HT-29 (cell line): ENCODE results near the gene OR2L8. TPM values are rescaled to one million over a fixed set of nuclear protein-coding genes. Genes with fewer than 3 reads are reported as not detected.

Source experiments
- DNase-seq: peaks from one replicate; pipeline ENCODE4 v3.0.0-alpha.2; 2015; ENCODE audit warnings: low spot score
- small RNA-seq: library from RNA; depleted of rRNA; stranded (forward); fragments of <200 nt; gene quantifications from one replicate; pipeline ENCODE3, GENCODE V24; 2014
- total RNA-seq: library from RNA; depleted of rRNA; stranded (reverse); fragments of >200 nt; shearing (Covaris generic); gene quantifications from 2 replicates; pipeline ENCODE4 v1.2.3, GENCODE V29; 2014; rRNA removed

OR2L8 gene
- total RNA-seq, 1 experiment from 2014 or later: not detected

- no peak for DNase-seq
Observed at GRCh38 chr1:247966532-247967204, 18.0 kb downstream of the OR2L8 start.

- DNase-seq: no peak
Observed at GRCh38 chr1:247992986-247993385, 44.3 kb downstream of the OR2L8 start.

GRCh38 chr1:247998811-247999210, 50.2 kb downstream of the OR2L8 start:
- no peak for DNase-seq

Small RNA genes lying within 50 kb of the gene (small RNA-seq; reads per million reads assigned to genes)
- gene RF00019: not detected

Other genes starting within 250 kb of the OR2L8 start
- not detected in 2 replicates for gene OR6F1, start 232.2 kb upstream of the OR2L8 start, total RNA-seq
- not detected in 2 replicates for gene OR14K1, start 210.2 kb upstream of the OR2L8 start, total RNA-seq
- not detected in 2 replicates for gene OR14A2, start 200.7 kb upstream of the OR2L8 start, total RNA-seq
- gene OR1C1, start 188.3 kb upstream of the OR2L8 start, total RNA-seq: not detected in 2 replicates
- gene OR14A16, start 124.7 kb upstream of the OR2L8 start, total RNA-seq: not detected in 2 replicates
- not detected in 2 replicates for gene OR11L1, start 107.0 kb upstream of the OR2L8 start, total RNA-seq
- gene TRIM58, start 91.7 kb upstream of the OR2L8 start, total RNA-seq: not detected in 2 replicates
- not detected in 2 replicates for gene OR2W3, start 53.3 kb upstream of the OR2L8 start, total RNA-seq
- not detected in 2 replicates for gene OR2T8, start 28.6 kb upstream of the OR2L8 start, total RNA-seq
- gene OR2AJ1, start 24.0 kb upstream of the OR2L8 start, total RNA-seq: not detected in 2 replicates
- gene OR2AK2, start 16.4 kb downstream of the OR2L8 start, total RNA-seq: not detected in 2 replicates
- not detected in 2 replicates for gene OR2L5, start 64.8 kb downstream of the OR2L8 start, total RNA-seq
- not detected in 2 replicates for gene OR2L2, start 81.2 kb downstream of the OR2L8 start, total RNA-seq
- gene OR2L3, start 98.0 kb downstream of the OR2L8 start, total RNA-seq: not detected in 2 replicates
- not detected in 2 replicates for gene OR2L13, start 146.3 kb downstream of the OR2L8 start, total RNA-seq
- gene OR2M5, start 196.3 kb downstream of the OR2L8 start, total RNA-seq: not detected in 2 replicates
- not detected in 2 replicates for gene OR2M2, start 226.0 kb downstream of the OR2L8 start, total RNA-seq
- gene OR2M3, start 248.4 kb downstream of the OR2L8 start, total RNA-seq: not detected in 2 replicates